ENCODE results near the gene ITGB8.

Gene ITGB8

GRCh38 chr7:20351901-20352300, 21.2 kb downstream of the ITGB8 start:
- Histone ChIP-seq H3K4me3 (ENCODE audit: low read length) (no peak overlapping the region), H3K36me3 (ENCODE audit: insufficient read depth, low read length) (peaks cover 60% of the 10 kb centered on the region), H3K4me1 (ENCODE audit: insufficient read depth, low read length) (peaks cover 9% of the 10 kb centered on the region), H3K27me3 (ENCODE audit: insufficient read depth, low read length) (no peaks in the 10 kb centered on the region), H3K9me3 (ENCODE audit: low read length) (no peaks in the 10 kb centered on the region), H2AFZ (ENCODE audit: low read depth, low read length) (no peak overlapping the region)

GRCh38 chr7:20352573-20353306, 22.0 kb downstream of the ITGB8 start:
- Histone ChIP-seq H3K9me3 (ENCODE audit: low read length) (no peaks in the 10 kb centered on the region), H2AFZ (ENCODE audit: low read depth, low read length) (no peak overlapping the region), H3K36me3 (ENCODE audit: insufficient read depth, low read length) (peaks cover 60% of the 10 kb centered on the region), H3K4me3 (ENCODE audit: low read length) (no peak overlapping the region), H3K27me3 (ENCODE audit: insufficient read depth, low read length) (no peaks in the 10 kb centered on the region), H3K4me1 (ENCODE audit: insufficient read depth, low read length) (peaks cover 9% of the 10 kb centered on the region)

GRCh38 chr7:20354610-20355528, 24.2 kb downstream of the ITGB8 start:
- H3K27me3 ChIP-seq (ENCODE audit: insufficient read depth, low read length) = no peaks in the 10 kb centered on the region
- H3K36me3 ChIP-seq (ENCODE audit: insufficient read depth, low read length) = peaks cover 71% of the 10 kb centered on the region
- no peak overlapping the region for H2AFZ ChIP-seq (ENCODE audit: low read depth, low read length)
- H3K9me3 ChIP-seq (ENCODE audit: low read length) = no peaks in the 10 kb centered on the region
- H3K4me1 ChIP-seq (ENCODE audit: insufficient read depth, low read length) = peaks cover 9% of the 10 kb centered on the region
- H3K4me3 ChIP-seq (ENCODE audit: low read length) = no peak overlapping the region

GRCh38 chr7:20358106-20358505, 27.4 kb downstream of the ITGB8 start:
- Histone ChIP-seq H3K4me1 (ENCODE audit: insufficient read depth, low read length) (no peaks in the 10 kb centered on the region), H2AFZ (ENCODE audit: low read depth, low read length) (no peak overlapping the region), H3K4me3 (ENCODE audit: low read length) (no peak overlapping the region), H3K27me3 (ENCODE audit: insufficient read depth, low read length) (no peaks in the 10 kb centered on the region), H3K36me3 (ENCODE audit: insufficient read depth, low read length) (peaks cover 75% of the 10 kb centered on the region), H3K9me3 (ENCODE audit: low read length) (no peaks in the 10 kb centered on the region)

- peaks cover 79% of the 10 kb centered on the region for H3K36me3 ChIP-seq (ENCODE audit: insufficient read depth, low read length)
- H3K27me3 ChIP-seq (ENCODE audit: insufficient read depth, low read length) = no peaks in the 10 kb centered on the region
- H3K4me3 ChIP-seq (ENCODE audit: low read length) = no peak overlapping the region
- H2AFZ ChIP-seq (ENCODE audit: low read depth, low read length) = no peak overlapping the region
- H3K4me1 ChIP-seq (ENCODE audit: insufficient read depth, low read length) = no peaks in the 10 kb centered on the region
- no peaks in the 10 kb centered on the region for H3K9me3 ChIP-seq (ENCODE audit: low read length)
Measured at GRCh38 chr7:20358762-20359282, 28.1 kb downstream of the ITGB8 start.

GRCh38 chr7:20359341-20359963, 28.8 kb downstream of the ITGB8 start:
- Histone ChIP-seq H3K4me3 (ENCODE audit: low read length) (no peak overlapping the region), H3K4me1 (ENCODE audit: insufficient read depth, low read length) (no peaks in the 10 kb centered on the region), H2AFZ (ENCODE audit: low read depth, low read length) (no peak overlapping the region), H3K36me3 (ENCODE audit: insufficient read depth, low read length) (peaks cover 83% of the 10 kb centered on the region), H3K9me3 (ENCODE audit: low read length) (no peaks in the 10 kb centered on the region), H3K27me3 (ENCODE audit: insufficient read depth, low read length) (no peaks in the 10 kb centered on the region)

GRCh38 chr7:20362574-20363253, 32.0 kb downstream of the ITGB8 start:
- Histone ChIP-seq H3K4me3 (ENCODE audit: low read length) (no peak overlapping the region), H3K27me3 (ENCODE audit: insufficient read depth, low read length) (no peaks in the 10 kb centered on the region), H3K36me3 (ENCODE audit: insufficient read depth, low read length) (peaks cover 89% of the 10 kb centered on the region), H3K9me3 (ENCODE audit: low read length) (no peaks in the 10 kb centered on the region), H2AFZ (ENCODE audit: low read depth, low read length) (no peak overlapping the region), H3K4me1 (ENCODE audit: insufficient read depth, low read length) (no peaks in the 10 kb centered on the region)

- Histone ChIP-seq H2AFZ (ENCODE audit: low read depth, low read length) (no peak overlapping the region), H3K27me3 (ENCODE audit: insufficient read depth, low read length) (no peaks in the 10 kb centered on the region), H3K4me3 (ENCODE audit: low read length) (no peak overlapping the region), H3K9me3 (ENCODE audit: low read length) (peaks cover 4% of the 10 kb centered on the region), H3K36me3 (ENCODE audit: insufficient read depth, low read length) (peaks cover 91% of the 10 kb centered on the region), H3K4me1 (ENCODE audit: insufficient read depth, low read length) (no peaks in the 10 kb centered on the region)
Measured at GRCh38 chr7:20364571-20365196, 34.0 kb downstream of the ITGB8 start.

GRCh38 chr7:20365486-20365885, 34.8 kb downstream of the ITGB8 start:
- no peak overlapping the region for H3K4me3 ChIP-seq (ENCODE audit: low read length)
- no peak overlapping the region for H2AFZ ChIP-seq (ENCODE audit: low read depth, low read length)
- H3K27me3 ChIP-seq (ENCODE audit: insufficient read depth, low read length) = no peaks in the 10 kb centered on the region
- peaks cover 91% of the 10 kb centered on the region for H3K36me3 ChIP-seq (ENCODE audit: insufficient read depth, low read length)
- H3K4me1 ChIP-seq (ENCODE audit: insufficient read depth, low read length) = no peaks in the 10 kb centered on the region
- H3K9me3 ChIP-seq (ENCODE audit: low read length) = peaks cover 4% of the 10 kb centered on the region

- no peak overlapping the region for H2AFZ ChIP-seq (ENCODE audit: low read depth, low read length)
- no peaks in the 10 kb centered on the region for H3K9me3 ChIP-seq (ENCODE audit: low read length)
- H3K27me3 ChIP-seq (ENCODE audit: insufficient read depth, low read length) = no peaks in the 10 kb centered on the region
- peaks cover 85% of the 10 kb centered on the region for H3K36me3 ChIP-seq (ENCODE audit: insufficient read depth, low read length)
- no peaks in the 10 kb centered on the region for H3K4me1 ChIP-seq (ENCODE audit: insufficient read depth, low read length)
- no peak overlapping the region for H3K4me3 ChIP-seq (ENCODE audit: low read length)
Measured at GRCh38 chr7:20374399-20374798, 43.7 kb downstream of the ITGB8 start.

GRCh38 chr7:20376796-20377195, 46.1 kb downstream of the ITGB8 start:
- Histone ChIP-seq H3K36me3 (ENCODE audit: insufficient read depth, low read length) (peaks cover 90% of the 10 kb centered on the region), H2AFZ (ENCODE audit: low read depth, low read length) (no peak overlapping the region), H3K9me3 (ENCODE audit: low read length) (no peaks in the 10 kb centered on the region), H3K4me1 (ENCODE audit: insufficient read depth, low read length) (no peaks in the 10 kb centered on the region), H3K4me3 (ENCODE audit: low read length) (no peak overlapping the region), H3K27me3 (ENCODE audit: insufficient read depth, low read length) (no peaks in the 10 kb centered on the region)

- H3K36me3 ChIP-seq (ENCODE audit: insufficient read depth, low read length) = peaks cover 92% of the 10 kb centered on the region
- no peak overlapping the region for H2AFZ ChIP-seq (ENCODE audit: low read depth, low read length)
- H3K4me3 ChIP-seq (ENCODE audit: low read length) = no peak overlapping the region
- no peaks in the 10 kb centered on the region for H3K9me3 ChIP-seq (ENCODE audit: low read length)
- peaks cover 10% of the 10 kb centered on the region for H3K4me1 ChIP-seq (ENCODE audit: insufficient read depth, low read length)
- no peaks in the 10 kb centered on the region for H3K27me3 ChIP-seq (ENCODE audit: insufficient read depth, low read length)
Measured at GRCh38 chr7:20381406-20382034, 50.8 kb downstream of the ITGB8 start.
